Uterus (tissue), 2 donors: Measurements from ENCODE around the gene EIF5A.

ENCODE experiments used
- CTCF ChIP-seq, 4 experiments: fragments of 200-600 bp in 2 of 4; fragments of 450-650 bp in 2 of 4; sonication (generic) in 2 of 4; IDR thresholded peaks; one replicate each; pipeline ENCODE4 v1.5.1; 2016 to 2019; ENCODE audit warnings: antibody characterized with exemption in 4 of 4, mild to moderate bottlenecking in 2 of 4, moderate library complexity in 1 of 4
- POLR2A ChIP-seq, 2 donors: fragments of 450-650 bp; IDR thresholded peaks; one replicate each; pipeline ENCODE4 v1.6.1; 2016; ENCODE audit warnings: antibody characterized with exemption in 2 of 2, mild to moderate bottlenecking in 1 of 2, moderate library complexity in 1 of 2

- TF ChIP-seq POLR2A (IDR thresholded peaks at IDR 0.05) (no peak), CTCF (IDR thresholded peaks at IDR 0.05) (no peak)
These were observed 3.8 kb downstream of the EIF5A start for GRCh38 chr17:7311110-7311705.
